Mesodermal cell (in vitro differentiated cells): Measurements from ENCODE around the gene NUBPL.

ENCODE experiments used
- H3K27ac ChIP-seq: 2 replicates; pipeline ENCODE4 v1.7.0; 2013; ENCODE audit warnings: mild to moderate bottlenecking, low read depth, low read length, moderate library complexity; ENCODE audit not compliant: severe bottlenecking
- H3K36me3 ChIP-seq: 2 replicates; pipeline ENCODE4 v1.7.1; 2013; ENCODE audit warnings: mild to moderate bottlenecking, low read length, moderate library complexity; ENCODE audit not compliant: control insufficient read depth, insufficient read depth
- H3K4me1 ChIP-seq: one replicate; pipeline ENCODE4 v1.7.1; 2013; ENCODE audit warnings: mild to moderate bottlenecking, low read length; ENCODE audit not compliant: insufficient read depth, control insufficient read depth, poor library complexity, severe bottlenecking
- H3K4me3 ChIP-seq: 2 replicates; pipeline ENCODE4 v1.7.0; 2013; ENCODE audit warnings: low read length, control low read depth, mild to moderate bottlenecking; ENCODE audit not compliant: insufficient read depth, poor library complexity, severe bottlenecking; ENCODE audit errors: extremely low read depth
- H3K9me3 ChIP-seq: 2 replicates; pipeline ENCODE4 v1.7.1; 2013; ENCODE audit warnings: mild to moderate bottlenecking, low read length, moderate library complexity; ENCODE audit not compliant: control insufficient read depth
- WGBS, 2 experiments: methylation state at CpG; one replicate each; pipeline ENCODE4 v1.1.5; 2013; ENCODE audit warnings: missing lambda C conversion rate in 2 of 2; ENCODE audit not compliant: insufficient coverage in 2 of 2; 5-methylcytosine and 5-hydroxymethylcytosine counted together

Gene NUBPL

GRCh38 chr14:31763041-31763440, 201.8 kb downstream of the NUBPL start:
- no peak overlapping the region for H3K27ac ChIP-seq
- no peaks in the 10 kb centered on the region for H3K4me1 ChIP-seq
- 71 to 85% methylated on average over 1 of the region's 1 CpG for WGBS, 2 experiments
- no peak overlapping the region for H3K4me3 ChIP-seq
- H3K36me3 ChIP-seq = no peaks in the 10 kb centered on the region
- H3K9me3 ChIP-seq = no peaks in the 10 kb centered on the region

- no peaks in the 10 kb centered on the region for H3K9me3 ChIP-seq
- H3K4me3 ChIP-seq = no peak overlapping the region
- no peak overlapping the region for H3K27ac ChIP-seq
- no peaks in the 10 kb centered on the region for H3K36me3 ChIP-seq
- no peaks in the 10 kb centered on the region for H3K4me1 ChIP-seq
- 100% methylated on average over 4 of the region's 5 CpGs; no CpG with 5 or more reads in 1 of the 2 experiments for WGBS, 2 experiments
Observed at GRCh38 chr14:31766315-31766892, 205.2 kb downstream of the NUBPL start.

- H3K4me1 ChIP-seq = no peaks in the 10 kb centered on the region
- no peaks in the 10 kb centered on the region for H3K9me3 ChIP-seq
- no peak overlapping the region for H3K4me3 ChIP-seq
- H3K36me3 ChIP-seq = no peaks in the 10 kb centered on the region
- H3K27ac ChIP-seq = no peak overlapping the region
Observed at GRCh38 chr14:31768355-31768754, 207.2 kb downstream of the NUBPL start.

GRCh38 chr14:31770271-31770670, 209.1 kb downstream of the NUBPL start:
- H3K9me3 ChIP-seq = no peaks in the 10 kb centered on the region
- H3K4me3 ChIP-seq = no peak overlapping the region
- H3K36me3 ChIP-seq = no peaks in the 10 kb centered on the region
- H3K4me1 ChIP-seq = no peaks in the 10 kb centered on the region
- no peak overlapping the region for H3K27ac ChIP-seq
- 89 to 95% methylated on average over 2 to 3 of the region's 4 CpGs for WGBS, 2 experiments

- Histone ChIP-seq H3K27ac (no peak overlapping the region), H3K4me1 (no peaks in the 10 kb centered on the region), H3K9me3 (peaks cover 7% of the 10 kb centered on the region), H3K4me3 (no peak overlapping the region), H3K36me3 (no peaks in the 10 kb centered on the region)
- 100% methylated on average over 1 of the region's 2 CpGs for WGBS, 2 experiments
Observed at GRCh38 chr14:31774567-31774966, 213.4 kb downstream of the NUBPL start.

- WGBS, 2 experiments = 86 to 98% methylated on average over 4 of the region's 4 CpGs
- peaks cover 26% of the 10 kb centered on the region for H3K9me3 ChIP-seq
- no peaks in the 10 kb centered on the region for H3K36me3 ChIP-seq
- no peaks in the 10 kb centered on the region for H3K4me1 ChIP-seq
- no peak overlapping the region for H3K27ac ChIP-seq
- no peak overlapping the region for H3K4me3 ChIP-seq
Observed at GRCh38 chr14:31777312-31777711, 216.1 kb downstream of the NUBPL start.

GRCh38 chr14:31781578-31781977, 220.4 kb downstream of the NUBPL start:
- H3K4me1 ChIP-seq = no peaks in the 10 kb centered on the region
- H3K27ac ChIP-seq = no peak overlapping the region
- no peaks in the 10 kb centered on the region for H3K36me3 ChIP-seq
- 100% methylated on average over 1 of the region's 1 CpG for WGBS, 2 experiments
- H3K4me3 ChIP-seq = no peak overlapping the region
- H3K9me3 ChIP-seq = peaks cover 26% of the 10 kb centered on the region

- H3K4me1 ChIP-seq = no peaks in the 10 kb centered on the region
- no peak overlapping the region for H3K4me3 ChIP-seq
- H3K27ac ChIP-seq = no peak overlapping the region
- WGBS, 2 experiments = 100% methylated on average over 1 of the region's 1 CpG
- H3K9me3 ChIP-seq = peaks cover 9% of the 10 kb centered on the region
- no peaks in the 10 kb centered on the region for H3K36me3 ChIP-seq
Observed at GRCh38 chr14:31785574-31785973, 224.4 kb downstream of the NUBPL start.

GRCh38 chr14:31787377-31787776, 226.2 kb downstream of the NUBPL start:
- Histone ChIP-seq H3K9me3 (no peaks in the 10 kb centered on the region), H3K27ac (no peak overlapping the region), H3K4me1 (no peaks in the 10 kb centered on the region), H3K36me3 (no peaks in the 10 kb centered on the region), H3K4me3 (no peak overlapping the region)
- 92 to 93% methylated on average over 2 of the region's 3 CpGs for WGBS, 2 experiments

GRCh38 chr14:31788340-31788739, 227.1 kb downstream of the NUBPL start:
- no peaks in the 10 kb centered on the region for H3K4me1 ChIP-seq

GRCh38 chr14:31792726-31793125, 231.5 kb downstream of the NUBPL start:
- H3K36me3 ChIP-seq = no peaks in the 10 kb centered on the region
- H3K27ac ChIP-seq = no peak overlapping the region
- no peaks in the 10 kb centered on the region for H3K9me3 ChIP-seq
- no peaks in the 10 kb centered on the region for H3K4me1 ChIP-seq
- H3K4me3 ChIP-seq = no peak overlapping the region

More at GRCh38 chr14:31788340-31788739, 227.1 kb downstream of the NUBPL start:
- no peaks in the 10 kb centered on the region for H3K9me3 ChIP-seq
- H3K27ac ChIP-seq = no peak overlapping the region
- no peak overlapping the region for H3K4me3 ChIP-seq
- WGBS, 2 experiments = 100% methylated on average over 1 of the region's 1 CpG; no CpG with 5 or more reads in 1 of the 2 experiments
- no peaks in the 10 kb centered on the region for H3K36me3 ChIP-seq
